Fibroblast of mammary gland (primary cell): Measurements from ENCODE around the gene LZTS2.

ENCODE experiments used
- DNase-seq: peaks from one replicate; pipeline ENCODE4 v3.0.0-alpha.2; 2010; ENCODE audit warnings: low read depth
- H3K4me3 ChIP-seq: 2 replicates; pipeline ENCODE4 v1.5.1; 2011; ENCODE audit warnings: low read depth, mild to moderate bottlenecking, low read length, moderate library complexity; ENCODE audit not compliant: control insufficient read depth
- TF ChIP-seq, protein P1 (sequence below): conservative IDR thresholded peaks from 2 replicates; pipeline ENCODE4 v1.5.1; 2011; ENCODE audit warnings: low read depth, low read length, inconsistent platforms; ENCODE audit not compliant: control insufficient read depth, insufficient read depth

LZTS2 gene

DNA sequence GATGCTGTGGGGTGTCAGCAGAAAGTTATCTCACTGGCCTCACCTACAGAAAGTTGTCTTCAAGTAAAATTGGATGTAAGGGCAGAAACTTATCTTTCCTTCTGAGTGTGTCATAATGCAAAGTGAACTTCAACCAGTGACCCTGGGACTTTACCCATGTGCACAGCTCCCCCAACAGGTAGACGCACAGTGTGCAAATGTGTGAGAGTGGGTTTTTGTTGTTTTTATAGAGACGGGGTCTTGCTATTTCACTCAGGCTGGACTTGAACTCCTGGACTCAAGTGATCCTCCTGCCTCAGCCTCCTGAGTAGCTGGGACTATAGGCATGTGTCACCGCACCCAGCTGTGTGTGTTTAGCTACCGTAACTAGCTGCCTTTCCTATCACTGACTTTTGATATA lies 55.8 kb downstream of the LZTS2 start:
- no peak for DNase-seq
- TF ChIP-seq, protein P1, sequence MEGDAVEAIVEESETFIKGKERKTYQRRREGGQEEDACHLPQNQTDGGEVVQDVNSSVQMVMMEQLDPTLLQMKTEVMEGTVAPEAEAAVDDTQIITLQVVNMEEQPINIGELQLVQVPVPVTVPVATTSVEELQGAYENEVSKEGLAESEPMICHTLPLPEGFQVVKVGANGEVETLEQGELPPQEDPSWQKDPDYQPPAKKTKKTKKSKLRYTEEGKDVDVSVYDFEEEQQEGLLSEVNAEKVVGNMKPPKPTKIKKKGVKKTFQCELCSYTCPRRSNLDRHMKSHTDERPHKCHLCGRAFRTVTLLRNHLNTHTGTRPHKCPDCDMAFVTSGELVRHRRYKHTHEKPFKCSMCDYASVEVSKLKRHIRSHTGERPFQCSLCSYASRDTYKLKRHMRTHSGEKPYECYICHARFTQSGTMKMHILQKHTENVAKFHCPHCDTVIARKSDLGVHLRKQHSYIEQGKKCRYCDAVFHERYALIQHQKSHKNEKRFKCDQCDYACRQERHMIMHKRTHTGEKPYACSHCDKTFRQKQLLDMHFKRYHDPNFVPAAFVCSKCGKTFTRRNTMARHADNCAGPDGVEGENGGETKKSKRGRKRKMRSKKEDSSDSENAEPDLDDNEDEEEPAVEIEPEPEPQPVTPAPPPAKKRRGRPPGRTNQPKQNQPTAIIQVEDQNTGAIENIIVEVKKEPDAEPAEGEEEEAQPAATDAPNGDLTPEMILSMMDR: no peak
- no peak overlapping the region for H3K4me3 ChIP-seq

- no peak overlapping the region for H3K4me3 ChIP-seq
- no peak for DNase-seq
- TF ChIP-seq, protein P1: no peak
Measured at GRCh38 chr10:101056365-101057151, 57.0 kb downstream of the LZTS2 start.
